OCI-LY3 (cell line): ENCODE results near the gene CCDC50.

Experiments used
- H2AFZ ChIP-seq: fragments of 200-600, 300-600 bp; shearing (Covaris generic); 2 replicates; pipeline ENCODE4 v1.6.0; 2014; ENCODE audit warnings: antibody characterized with exemption, low read depth, low read length
- H3K27ac ChIP-seq: fragments of 200-600, 300-600 bp; sonication (generic); 2 replicates; pipeline ENCODE4 v1.5.1; 2014; ENCODE audit warnings: mild to moderate bottlenecking, low read length, moderate library complexity, mixed read lengths
- H3K27me3 ChIP-seq: fragments of 200-600, 300-600 bp; sonication (generic); 2 replicates; pipeline ENCODE4 v1.6.1; 2014; ENCODE audit warnings: low read depth, low read length, mixed read lengths
- H3K36me3 ChIP-seq: fragments of 200-600, 300-600 bp; sonication (generic); replicated peaks from 2 replicates; pipeline ENCODE3; 2014; ENCODE audit warnings: low read depth, low read length, mixed read lengths
- H3K4me1 ChIP-seq: fragments of 300-600, 200-600 bp; sonication (generic); 2 replicates; pipeline ENCODE4 v1.6.1; 2014; ENCODE audit warnings: low read length, mixed read lengths
- H3K4me2 ChIP-seq: fragments of 200-600, 300-600 bp; sonication (generic); 2 replicates; pipeline ENCODE4 v1.6.1; 2014; ENCODE audit warnings: low read length, mixed read lengths
- H3K4me3 ChIP-seq: fragments of 300-600, 200-600 bp; sonication (generic); 2 replicates; pipeline ENCODE4 v1.5.1; 2014; ENCODE audit warnings: antibody characterized with exemption, mild to moderate bottlenecking, low read length, moderate library complexity
- H3K79me2 ChIP-seq: fragments of 300-600, 200-600 bp; shearing (Covaris generic); 2 replicates; pipeline ENCODE4 v1.6.1; 2014; ENCODE audit warnings: mild to moderate bottlenecking, low read length, mixed read lengths
- H3K9ac ChIP-seq: fragments of 300-600, 200-600 bp; shearing (Covaris generic); 2 replicates; pipeline ENCODE4 v1.6.0; 2014; ENCODE audit warnings: mild to moderate bottlenecking, low read length, moderate library complexity
- H3K9me3 ChIP-seq: fragments of 200-600, 300-600 bp; shearing (Covaris generic); 2 replicates; pipeline ENCODE4 v1.6.1; 2014; ENCODE audit warnings: low read length, mixed read lengths; ENCODE audit not compliant: insufficient read depth
- H4K20me1 ChIP-seq: fragments of 200-600, 300-600 bp; sonication (generic); 2 replicates; pipeline ENCODE4 v1.6.1; 2016; ENCODE audit warnings: low read length, mixed read lengths; ENCODE audit not compliant: insufficient read depth
- CTCF ChIP-seq: fragments of 200-600, 300-600 bp; sonication (generic); IDR thresholded peaks from 2 replicates; pipeline ENCODE4 v1.5.1; 2014; ENCODE audit warnings: antibody characterized with exemption, low read length, low read depth
- EZH2phosphoT487 ChIP-seq: fragments of 200-600 bp; shearing (Covaris generic); IDR thresholded peaks from 2 replicates; pipeline ENCODE4 v1.6.1; 2018; ENCODE audit warnings: antibody characterized with exemption, mixed run types, low read depth

Gene CCDC50

DNA sequence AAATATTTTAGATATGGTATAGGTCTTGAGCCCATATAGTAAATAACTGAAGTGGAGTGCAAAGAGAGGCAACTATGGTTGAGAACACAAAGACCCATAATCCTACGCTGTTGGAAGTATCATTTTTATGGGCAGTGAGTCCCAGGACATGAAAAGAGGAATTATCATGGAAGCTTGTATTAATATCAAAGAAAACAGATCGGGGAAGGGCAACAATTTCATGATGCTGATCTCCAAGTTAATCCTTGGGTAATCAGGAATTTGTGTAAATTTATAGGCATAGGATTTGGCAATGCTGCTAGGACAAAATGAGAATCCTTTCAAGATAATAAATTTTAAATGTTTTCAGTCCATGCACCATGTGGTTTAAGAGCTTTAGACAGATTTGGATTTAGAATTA, 91.6 kb downstream of the CCDC50 start:
- no peak overlapping the region for H3K4me3 ChIP-seq
- no peaks in the 10 kb centered on the region for H3K27me3 ChIP-seq
- H2AFZ ChIP-seq, result no peak overlapping the region
- TF ChIP-seq CTCF, result no peak
- TF ChIP-seq EZH2phosphoT487, result no peak
- H3K36me3 ChIP-seq, result no peaks in the 10 kb centered on the region
- H3K9me3 ChIP-seq, result no peaks in the 10 kb centered on the region
- H3K4me2 ChIP-seq, result no peak overlapping the region
- no peak overlapping the region for H3K27ac ChIP-seq
- H3K9ac ChIP-seq, result no peak overlapping the region
- no peaks in the 10 kb centered on the region for H3K79me2 ChIP-seq
- no peaks in the 10 kb centered on the region for H4K20me1 ChIP-seq
- peaks cover 8% of the 10 kb centered on the region for H3K4me1 ChIP-seq

GRCh38 chr3:191424881-191425280, 95.7 kb downstream of the CCDC50 start:
- Histone ChIP-seq H3K27ac (no peak overlapping the region), H3K79me2 (no peaks in the 10 kb centered on the region), H2AFZ (no peak overlapping the region), H3K36me3 (no peaks in the 10 kb centered on the region), H4K20me1 (no peaks in the 10 kb centered on the region), H3K9me3 (no peaks in the 10 kb centered on the region), H3K4me1 (no peaks in the 10 kb centered on the region), H3K27me3 (no peaks in the 10 kb centered on the region), H3K4me3 (no peak overlapping the region), H3K9ac (no peak overlapping the region), H3K4me2 (no peak overlapping the region)
- no peak for TF ChIP-seq CTCF
- no peak for TF ChIP-seq EZH2phosphoT487

DNA sequence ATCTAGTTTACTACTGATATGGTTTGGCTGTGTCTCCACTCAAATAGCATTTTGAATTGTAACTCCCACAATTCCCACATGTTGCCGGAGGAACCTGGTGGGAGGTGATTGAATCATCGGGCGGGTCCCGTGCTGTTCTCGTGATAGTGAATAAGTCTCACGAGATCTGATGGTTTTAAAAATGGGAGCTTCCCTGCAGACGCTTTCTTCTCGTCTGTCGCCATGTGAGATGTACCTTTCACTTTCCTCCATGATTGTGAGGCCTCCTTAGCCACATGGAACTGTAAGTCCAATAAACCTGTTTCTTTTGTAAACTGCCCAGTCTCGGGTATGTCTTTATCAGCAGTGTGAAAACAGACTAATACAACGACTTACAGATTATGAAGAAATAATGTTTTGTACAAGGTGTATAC, 96.1 kb downstream of the CCDC50 start:
- Histone ChIP-seq H3K36me3 (no peaks in the 10 kb centered on the region), H3K9me3 (no peaks in the 10 kb centered on the region), H3K79me2 (no peaks in the 10 kb centered on the region), H3K4me3 (no peak overlapping the region), H3K9ac (no peak overlapping the region), H3K27ac (no peak overlapping the region), H3K4me1 (no peaks in the 10 kb centered on the region), H3K4me2 (no peak overlapping the region), H2AFZ (no peak overlapping the region), H3K27me3 (no peaks in the 10 kb centered on the region), H4K20me1 (no peaks in the 10 kb centered on the region)
- no peak for TF ChIP-seq EZH2phosphoT487

GRCh38 chr3:191426311-191426710, 97.1 kb downstream of the CCDC50 start:
- TF ChIP-seq EZH2phosphoT487 (no peak), CTCF (no peak)
- H3K79me2 ChIP-seq, result no peaks in the 10 kb centered on the region
- no peak overlapping the region for H3K27ac ChIP-seq
- H4K20me1 ChIP-seq, result no peaks in the 10 kb centered on the region
- H3K4me2 ChIP-seq, result no peak overlapping the region
- no peaks in the 10 kb centered on the region for H3K9me3 ChIP-seq
- no peaks in the 10 kb centered on the region for H3K27me3 ChIP-seq
- H3K4me1 ChIP-seq, result no peaks in the 10 kb centered on the region
- H2AFZ ChIP-seq, result no peak overlapping the region
- no peak overlapping the region for H3K9ac ChIP-seq
- H3K4me3 ChIP-seq, result no peak overlapping the region
- H3K36me3 ChIP-seq, result no peaks in the 10 kb centered on the region

DNA sequence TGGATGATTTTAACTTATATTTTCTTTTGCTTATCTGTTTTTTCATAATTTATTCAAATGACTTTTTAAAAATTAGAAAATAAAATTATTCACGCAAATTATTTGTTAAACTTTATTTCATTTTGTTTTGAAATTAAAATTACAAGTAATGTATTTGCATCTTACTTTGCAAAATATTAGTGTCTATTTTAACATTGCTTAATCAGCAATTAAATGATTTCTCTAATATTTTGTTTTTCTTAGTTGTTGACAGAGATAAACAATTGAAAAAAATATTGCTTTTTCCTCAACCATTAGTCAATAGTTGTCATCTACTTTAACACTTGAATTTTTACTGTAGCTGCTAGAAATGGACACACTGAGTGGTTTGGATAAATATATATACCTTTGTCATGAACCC, 99.0 kb downstream of the CCDC50 start:
- no peak overlapping the region for H2AFZ ChIP-seq
- H3K79me2 ChIP-seq, result no peaks in the 10 kb centered on the region

More for the DNA sequence above, 99.0 kb downstream of the CCDC50 start:
- H3K27ac ChIP-seq, result no peak overlapping the region
- no peaks in the 10 kb centered on the region for H4K20me1 ChIP-seq
- no peaks in the 10 kb centered on the region for H3K9me3 ChIP-seq
- H3K27me3 ChIP-seq, result no peaks in the 10 kb centered on the region
- no peak overlapping the region for H3K9ac ChIP-seq
- H3K36me3 ChIP-seq, result no peaks in the 10 kb centered on the region
- H3K4me3 ChIP-seq, result no peak overlapping the region
- H3K4me2 ChIP-seq, result no peak overlapping the region
- H3K4me1 ChIP-seq, result no peaks in the 10 kb centered on the region
- TF ChIP-seq EZH2phosphoT487, result no peak
- no peak for TF ChIP-seq CTCF
